ENCODE data around the gene LIPE. TPM values are rescaled to one million over a fixed set of nuclear protein-coding genes. Genes with fewer than 3 reads are reported as not detected.

LIPE gene
- total RNA-seq, 1 experiment from 2014 or later = 2.1 TPM

GRCh38 chr19:42353341-42354015, 73.7 kb downstream of the LIPE start:
- ATAC-seq (no peak), DNase-seq (no peak)
- Histone ChIP-seq H3K4me2 (ENCODE audit: low read length) (no peak overlapping the region), H3K9ac (ENCODE audit: low read length) (no peak overlapping the region), H3K4me1 (ENCODE audit: insufficient read depth, low read length) (no peaks in the 10 kb centered on the region), H3K79me2 (ENCODE audit: low read length) (no peaks in the 10 kb centered on the region), H3K36me3 (ENCODE audit: low read depth, low read length) (no peaks in the 10 kb centered on the region), H3K27ac (ENCODE audit: low read length) (no peak overlapping the region), H3F3A (ENCODE audit: low read length, unreplicated experiment) (no peaks in the 10 kb centered on the region), H3K27me3 (ENCODE audit: low read length) (no peaks in the 10 kb centered on the region), H3K4me3 (ENCODE audit: low read length) (no peak overlapping the region), H4K20me1 (ENCODE audit: low read length) (no peaks in the 10 kb centered on the region), H3K9me2 (replicated peaks; ENCODE audit: low read length) (no peaks in the 10 kb centered on the region), H3K9me3 (ENCODE audit: low read length) (no peaks in the 10 kb centered on the region), H2AFZ (ENCODE audit: low read length) (no peak overlapping the region)
- CTCF ChIA-PET = no interaction called here
- POLR2A ChIA-PET (ENCODE audit: unreplicated experiment) = no interaction called here
- intact Hi-C loops (cut with micrococcal nuclease) = no loop called here
- BruUV-seq (replicated peaks) = no TSS peak
- TF ChIP-seq EZH2 (IDR thresholded peaks at IDR 0.05; ENCODE audit: low read length, unreplicated experiment) = no peak
- TF ChIP-seq EZH2phosphoT487 (IDR thresholded peaks at IDR 0.05; ENCODE audit: borderline replicate concordance, low read length) = no peak
- TF ChIP-seq CTCF (conservative IDR thresholded peaks at IDR 0.05; ENCODE audit: low read depth, low read length) = no peak

- Histone ChIP-seq H3K27me3 (ENCODE audit: low read length) (no peaks in the 10 kb centered on the region), H3K4me3 (ENCODE audit: low read length) (no peak overlapping the region), H3K9me2 (replicated peaks; ENCODE audit: low read length) (no peaks in the 10 kb centered on the region), H3K4me2 (ENCODE audit: low read length) (no peak overlapping the region), H3K36me3 (ENCODE audit: low read depth, low read length) (no peaks in the 10 kb centered on the region), H2AFZ (ENCODE audit: low read length) (no peak overlapping the region), H3K27ac (ENCODE audit: low read length) (no peak overlapping the region), H3K4me1 (ENCODE audit: insufficient read depth, low read length) (no peaks in the 10 kb centered on the region), H3K79me2 (ENCODE audit: low read length) (no peaks in the 10 kb centered on the region), H4K20me1 (ENCODE audit: low read length) (no peaks in the 10 kb centered on the region), H3K9ac (ENCODE audit: low read length) (no peak overlapping the region), H3K9me3 (ENCODE audit: low read length) (no peaks in the 10 kb centered on the region), H3F3A (ENCODE audit: low read length, unreplicated experiment) (no peaks in the 10 kb centered on the region)
- DNase-seq = peak; percentile 1
- no TSS peak for BruUV-seq (replicated peaks)
- no peak for ATAC-seq
- intact Hi-C loops (cut with micrococcal nuclease) = no loop called here
- no peak for TF ChIP-seq EZH2 (IDR thresholded peaks at IDR 0.05; ENCODE audit: low read length, unreplicated experiment)
- TF ChIP-seq EZH2phosphoT487 (IDR thresholded peaks at IDR 0.05; ENCODE audit: borderline replicate concordance, low read length) = no peak
- CTCF ChIA-PET = no interaction called here
- POLR2A ChIA-PET (ENCODE audit: unreplicated experiment) = no interaction called here
These were observed 74.6 kb downstream of the LIPE start for GRCh38 chr19:42352301-42353259.

Other genes starting within 250 kb of the LIPE start
- gene DEDD2, start 209.7 kb downstream of the LIPE start, total RNA-seq (2014; rRNA removed) = 34.4 and 38.2 TPM in 2 replicates
- gene ZNF526, start 207.1 kb downstream of the LIPE start, total RNA-seq (2014; rRNA removed) = 5.1 and 6.1 TPM in 2 replicates
- 25.0 and 29.0 TPM in 2 replicates for gene GSK3A, start 184.8 kb downstream of the LIPE start, total RNA-seq (2014; rRNA removed)
- 17.0 and 40.2 TPM in 2 replicates for gene ERF, start 172.3 kb downstream of the LIPE start, total RNA-seq (2014; rRNA removed)
- gene CIC, start 158.1 kb downstream of the LIPE start, total RNA-seq (2014; rRNA removed) = 9.8 and 21.4 TPM in 2 replicates
- gene PRR19, start 125.3 kb downstream of the LIPE start, total RNA-seq (2014; rRNA removed) = not detected in 2 replicates
- not detected in 2 replicates for gene PAFAH1B3, start 124.8 kb downstream of the LIPE start, total RNA-seq (2014; rRNA removed)
- 0.29 and 0.69 TPM in 2 replicates for gene TMEM145, start 114.1 kb downstream of the LIPE start, total RNA-seq (2014; rRNA removed)
- gene MEGF8, start 101.8 kb downstream of the LIPE start, total RNA-seq (2014; rRNA removed) = 7.7 and 12.2 TPM in 2 replicates
- gene CNFN, start 37.1 kb downstream of the LIPE start, total RNA-seq (2014; rRNA removed) = 4.1 and 4.5 TPM in 2 replicates
- gene CXCL17, start 15.6 kb upstream of the LIPE start, total RNA-seq (2014; rRNA removed) = 0.98 TPM in 1 of 2 replicates, not detected in the other
- 0.81 and 0.95 TPM in 2 replicates for gene CEACAM1, start 101.1 kb upstream of the LIPE start, total RNA-seq (2014; rRNA removed)
- not detected in 2 replicates for gene CEACAM8, start 167.5 kb upstream of the LIPE start, total RNA-seq (2014; rRNA removed)

Data from PC-3 (cell line).